GM10248 (cell line): Measurements from ENCODE around the gene SLC1A1.

Experiments
- CTCF ChIA-PET: fragments of 300-600 bp; sonication (Branson Sonifier 250); formaldehyde crosslinking; extraction: SDS; loops from one replicate; lab custom pipeline; 2021; ENCODE audit warnings: antibody characterized with exemption; lab: Yijun Ruan, JAX
- POLR2A ChIA-PET: fragments of 350-650 bp; sonication (Branson Sonifier 250); formaldehyde crosslinking; extraction: SDS; loops from one replicate; lab custom pipeline; 2020; ENCODE audit warnings: antibody characterized with exemption; lab: Yijun Ruan, JAX
- DNase-seq: peaks from one replicate; pipeline ENCODE4 v3.0.0; 2012; ENCODE audit errors: extremely low spot score
- TF ChIP-seq, protein P1 (sequence below): IDR thresholded peaks from 2 replicates; pipeline ENCODE4 v1.5.1; 2012; ENCODE audit warnings: mild to moderate bottlenecking, low read depth; ENCODE audit errors: extremely low read depth, missing control alignments, control extremely low read depth

The SLC1A1 gene

DNA sequence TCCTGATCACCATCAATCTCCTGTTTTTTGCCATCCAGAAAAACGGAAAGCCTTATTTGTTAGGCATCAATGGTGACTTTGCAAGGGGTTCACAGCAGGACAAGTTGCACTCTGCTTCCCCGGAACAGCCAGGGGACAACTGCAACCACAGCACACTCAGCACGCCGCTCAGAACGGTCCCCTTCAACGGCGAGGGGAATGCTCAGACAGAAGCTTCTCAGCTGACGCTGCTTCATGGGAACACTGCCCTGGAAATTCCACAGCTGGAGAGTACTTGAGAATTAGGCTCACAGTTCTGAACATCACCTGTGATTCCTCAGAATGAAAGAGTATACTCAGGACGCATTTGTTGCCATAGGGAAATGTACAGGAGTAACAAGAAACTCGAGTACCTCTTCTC, 131.7 kb downstream of the SLC1A1 start:
- CTCF ChIA-PET: interaction anchor here (1.0 to 2.7 kb wide), 4 partner anchors 9 to 57 kb away, joined by 3 to 15 read pairs (median 8); partner anchors contain the start of gene CDC37L1
- POLR2A ChIA-PET: no interaction called here
- TF ChIP-seq, protein P1, sequence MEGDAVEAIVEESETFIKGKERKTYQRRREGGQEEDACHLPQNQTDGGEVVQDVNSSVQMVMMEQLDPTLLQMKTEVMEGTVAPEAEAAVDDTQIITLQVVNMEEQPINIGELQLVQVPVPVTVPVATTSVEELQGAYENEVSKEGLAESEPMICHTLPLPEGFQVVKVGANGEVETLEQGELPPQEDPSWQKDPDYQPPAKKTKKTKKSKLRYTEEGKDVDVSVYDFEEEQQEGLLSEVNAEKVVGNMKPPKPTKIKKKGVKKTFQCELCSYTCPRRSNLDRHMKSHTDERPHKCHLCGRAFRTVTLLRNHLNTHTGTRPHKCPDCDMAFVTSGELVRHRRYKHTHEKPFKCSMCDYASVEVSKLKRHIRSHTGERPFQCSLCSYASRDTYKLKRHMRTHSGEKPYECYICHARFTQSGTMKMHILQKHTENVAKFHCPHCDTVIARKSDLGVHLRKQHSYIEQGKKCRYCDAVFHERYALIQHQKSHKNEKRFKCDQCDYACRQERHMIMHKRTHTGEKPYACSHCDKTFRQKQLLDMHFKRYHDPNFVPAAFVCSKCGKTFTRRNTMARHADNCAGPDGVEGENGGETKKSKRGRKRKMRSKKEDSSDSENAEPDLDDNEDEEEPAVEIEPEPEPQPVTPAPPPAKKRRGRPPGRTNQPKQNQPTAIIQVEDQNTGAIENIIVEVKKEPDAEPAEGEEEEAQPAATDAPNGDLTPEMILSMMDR: no peak
- no peak for DNase-seq

DNA sequence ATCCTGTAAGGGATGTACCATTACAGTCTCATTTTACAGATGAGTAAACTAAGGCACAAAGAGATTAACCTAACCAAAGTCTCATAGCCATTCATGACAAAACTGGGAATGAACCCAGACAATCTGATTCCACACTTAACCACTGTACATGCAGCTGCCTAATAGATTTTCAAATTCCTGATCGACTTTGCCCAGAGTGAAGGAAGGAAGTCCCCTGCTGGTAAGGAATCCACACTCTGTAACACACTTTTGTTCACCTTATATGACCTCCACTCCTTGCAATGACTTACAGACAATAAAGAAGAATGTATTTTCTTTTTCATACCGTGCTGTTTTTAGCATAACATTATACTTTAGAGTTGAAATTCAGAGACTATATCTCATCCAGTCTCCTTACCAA, 140.6 kb downstream of the SLC1A1 start:
- ChIA-PET CTCF (no interaction called here), POLR2A (no interaction called here)
- TF ChIP-seq, protein P1: no peak
- no peak for DNase-seq
